H1 (cell line): ENCODE data around the gene COX7B2. TPM values are rescaled to one million over a fixed set of nuclear protein-coding genes. Genes with fewer than 3 reads are reported as not detected.
A peak's percentile ranks its signal among the peaks of the same experiment; 100 is the strongest.

Experiments used
- CTCF ChIA-PET: fragments of 300-600 bp; sonication (Branson Sonifier 250); formaldehyde crosslinking; loops from one replicate; lab custom pipeline; 2021; ENCODE audit not compliant: partially characterized antibody; lab: Charles Lee
- POLR2A ChIA-PET: fragments of 300-600 bp; sonication (Branson Sonifier 250); formaldehyde crosslinking; loops from one replicate; lab custom pipeline; 2021; ENCODE audit warnings: inconsistent platforms; ENCODE audit not compliant: partially characterized antibody; lab: Charles Lee
- DNase-seq, 2 experiments: peaks; one replicate each; pipeline versions ENCODE4 v3.0.0 to v3.0.0-alpha.2; 2010 to 2022; ENCODE audit warnings: low spot score in 2 of 2, low read depth in 1 of 2, mixed read lengths in 1 of 2
- FAIRE-seq: peaks from 2 replicates; lab custom pipeline; 2011; peaks lifted over from hg19 to GRCh38; lab: Jason Lieb, UNC
- H2AFZ ChIP-seq: 2 replicates; pipeline ENCODE4 v1.8.1; 2012; ENCODE audit warnings: low read length, inconsistent platforms
- H2AK5ac ChIP-seq: 2 replicates; pipeline ENCODE4 v1.6.1; 2013; ENCODE audit warnings: low read depth, low read length
- H2BK120ac ChIP-seq: replicated peaks from 2 replicates; pipeline ENCODE3; 2013; ENCODE audit warnings: low read depth, low read length, inconsistent platforms
- H2BK12ac ChIP-seq: 2 replicates; pipeline ENCODE4 v1.6.1; 2013; ENCODE audit warnings: low read depth, low read length
- H2BK15ac ChIP-seq: 2 replicates; pipeline ENCODE4 v1.6.1; 2013; ENCODE audit warnings: low read length
- H2BK20ac ChIP-seq: 2 replicates; pipeline ENCODE4 v1.6.1; 2013; ENCODE audit warnings: low read length
- H2BK5ac ChIP-seq: 2 replicates; pipeline ENCODE4 v1.6.1; 2013; ENCODE audit warnings: low read depth, low read length
- H3K14ac ChIP-seq: 2 replicates; pipeline ENCODE4 v1.6.1; 2013; ENCODE audit warnings: inconsistent platforms; ENCODE audit not compliant: insufficient read length
- H3K18ac ChIP-seq: 2 replicates; pipeline ENCODE4 v1.6.1; 2013; ENCODE audit warnings: low read length; ENCODE audit errors: extremely low read depth
- H3K23ac ChIP-seq: 2 replicates; pipeline ENCODE4 v1.6.1; 2013; ENCODE audit warnings: inconsistent platforms; ENCODE audit not compliant: insufficient read length
- H3K23me2 ChIP-seq: 2 replicates; pipeline ENCODE4 v1.6.1; 2013; ENCODE audit warnings: low read depth, low read length
- H3K27ac ChIP-seq: 2 replicates; pipeline ENCODE4 v1.6.1; 2011; ENCODE audit warnings: low read depth, low read length, inconsistent platforms
- H3K27me3 ChIP-seq, 4 experiments: replicated peaks in 1 of 4; 1 replicate in 1 of 4; 2 replicates in 3 of 4; pipeline versions ENCODE4 v1.6.1 to v1.8.1; 2011 to 2013; ENCODE audit warnings: low read length in 3 of 4, mild to moderate bottlenecking in 3 of 4, inconsistent platforms in 2 of 4, mixed read lengths in 2 of 4, moderate library complexity in 1 of 4; ENCODE audit not compliant: control insufficient read depth in 3 of 4, insufficient read depth in 3 of 4; ENCODE audit errors: extremely low read depth in 1 of 4
- H3K36me3 ChIP-seq, 4 experiments: 2 replicates each; pipeline versions ENCODE4 v1.6.1 to v1.8.1; 2011 to 2013; ENCODE audit warnings: mild to moderate bottlenecking in 4 of 4, low read length in 3 of 4, moderate library complexity in 2 of 4, control low read depth in 1 of 4, inconsistent platforms in 1 of 4; ENCODE audit not compliant: insufficient read depth in 4 of 4, control insufficient read depth in 2 of 4
- H3K4ac ChIP-seq: replicated peaks from 2 replicates; pipeline ENCODE3; 2013; ENCODE audit warnings: low read length, low read depth, mixed read lengths, inconsistent platforms; ENCODE audit not compliant: insufficient read length
- H3K4me1 ChIP-seq, 4 experiments: replicated peaks in 1 of 4; 1 replicate in 1 of 4; 2 replicates in 3 of 4; pipeline versions ENCODE4 v1.6.1 to v1.8.1; 2011 to 2013; ENCODE audit warnings: low read length in 3 of 4, inconsistent platforms in 2 of 4, mixed read lengths in 1 of 4; ENCODE audit not compliant: insufficient read depth in 4 of 4, control insufficient read depth in 3 of 4
- H3K4me2 ChIP-seq, 2 experiments: 2 replicates each; pipeline versions ENCODE4 v1.6.1 to v1.8.1; 2011 to 2013; ENCODE audit warnings: low read depth in 2 of 2, low read length in 2 of 2, control low read depth in 1 of 2, inconsistent platforms in 1 of 2, mild to moderate bottlenecking in 1 of 2; ENCODE audit not compliant: insufficient read depth in 1 of 2
- H3K4me3 ChIP-seq, 4 experiments: fragments of 200-600, 300-600 bp in 1 of 4; sonication (generic), shearing (Covaris generic), sonication (Bioruptor Twin) in 1 of 4; 2 replicates each; pipeline versions ENCODE4 v1.5.1 to v1.8.1; 2011 to 2016; ENCODE audit warnings: low read length in 4 of 4, low read depth in 3 of 4, control low read depth in 2 of 4, inconsistent platforms in 2 of 4, mild to moderate bottlenecking in 2 of 4, mixed read lengths in 1 of 4, moderate library complexity in 1 of 4; ENCODE audit not compliant: insufficient read depth in 2 of 4; ENCODE audit errors: extremely low read depth in 1 of 4
- H3K56ac ChIP-seq: replicated peaks from 2 replicates; pipeline ENCODE3; 2013; ENCODE audit warnings: low read depth, mild to moderate bottlenecking, mixed read lengths, low read length, inconsistent platforms; ENCODE audit not compliant: insufficient read length
- H3K79me1 ChIP-seq: 2 replicates; pipeline ENCODE4 v1.6.1; 2013; ENCODE audit warnings: low read depth, low read length, control low read depth
- H3K79me2 ChIP-seq, 2 experiments: 2 replicates each; pipeline versions ENCODE4 v1.6.1 to v1.8.1; 2012 to 2013; ENCODE audit warnings: low read length in 2 of 2, mild to moderate bottlenecking in 2 of 2, inconsistent platforms in 1 of 2; ENCODE audit not compliant: insufficient read depth in 2 of 2, control insufficient read depth in 1 of 2
- H3K9ac ChIP-seq, 4 experiments: replicated peaks in 1 of 4; 1 replicate in 1 of 4; 2 replicates in 3 of 4; pipeline versions ENCODE4 v1.6.1 to v1.8.1; 2011 to 2013; ENCODE audit warnings: low read depth in 3 of 4, low read length in 3 of 4, control low read depth in 2 of 4, mild to moderate bottlenecking in 2 of 4, moderate library complexity in 2 of 4, inconsistent platforms in 1 of 4; ENCODE audit errors: extremely low read depth in 1 of 4
- H3K9me3 ChIP-seq, 2 experiments: 2 replicates each; pipeline versions ENCODE4 v1.6.1 to v1.8.1; 2012 to 2013; ENCODE audit warnings: mild to moderate bottlenecking in 2 of 2, moderate library complexity in 2 of 2, control low read depth in 1 of 2, inconsistent platforms in 1 of 2, low read depth in 1 of 2, low read length in 1 of 2, mixed read lengths in 1 of 2; ENCODE audit not compliant: insufficient read depth in 2 of 2
- H4K20me1 ChIP-seq, 2 experiments: replicated peaks in 1 of 2; 2 replicates each; pipeline versions ENCODE3 to v1.8.1; 2011 to 2013; ENCODE audit warnings: inconsistent platforms in 2 of 2, low read length in 2 of 2, mild to moderate bottlenecking in 1 of 2; ENCODE audit not compliant: insufficient read depth in 2 of 2, control insufficient read depth in 1 of 2
- H4K5ac ChIP-seq: 2 replicates; pipeline ENCODE4 v1.6.1; 2013; ENCODE audit warnings: low read length, low read depth, mixed read lengths, inconsistent platforms; ENCODE audit not compliant: insufficient read length
- H4K8ac ChIP-seq: 2 replicates; pipeline ENCODE4 v1.8.0; 2013; ENCODE audit warnings: mild to moderate bottlenecking, moderate library complexity, low read length, inconsistent platforms; ENCODE audit not compliant: insufficient read depth; ENCODE audit errors: extremely low read depth
- H4K91ac ChIP-seq: replicated peaks from 2 replicates; pipeline ENCODE3; 2013; ENCODE audit warnings: low read length, mixed read lengths, inconsistent platforms; ENCODE audit not compliant: insufficient read length
- CHD1 ChIP-seq: IDR thresholded peaks from 2 replicates; pipeline ENCODE4 v1.6.1; 2012; ENCODE audit warnings: low read depth, low read length, improper control_type of control experiment
- RFX5 ChIP-seq: IDR thresholded peaks from 2 replicates; pipeline ENCODE4 v1.6.1; 2011; ENCODE audit warnings: low read depth, low read length, improper control_type of control experiment, borderline replicate concordance
- WGBS, 2 experiments: shearing (Covaris generic) in 1 of 2; methylation state at CpG; one replicate each; pipeline versions ENCODE4 v1.1.6 to v1.1.7; 2013 to 2015; ENCODE audit warnings: low lambda C conversion rate in 2 of 2, mixed read lengths in 2 of 2, inconsistent platforms in 1 of 2, low coverage in 1 of 2, missing lambda C conversion rate in 1 of 2; ENCODE audit not compliant: insufficient replicate concordance in 2 of 2, insufficient coverage in 1 of 2, insufficient read length in 1 of 2; ENCODE audit errors: extremely low coverage in 1 of 2, missing lambda C conversion rate in 1 of 2; 5-methylcytosine and 5-hydroxymethylcytosine counted together
- polyA plus RNA-seq, 7 experiments: library from polyadenylated mRNA; depleted of rRNA in 3 of 7; stranded (reverse) in 5 of 7; unstranded in 2 of 7; fragments of >200 nt in 5 of 7; fragments of 200-250 nt in 2 of 7; gene quantifications; 1 replicate in 5 of 7; 2 replicates in 1 of 7; 4 replicates in 1 of 7; pipeline versions ENCODE4 v1.2.1 to v1.2.3, GENCODE V29; 2011 to 2013; ENCODE audit warnings: missing spikeins in 2 of 7, mixed read lengths in 2 of 7
- total RNA-seq: library from RNA; stranded (reverse); fragmentation: NEBNext Ultra II Directional; extraction: Animal tissue kit (Norgen Biotek cat#: 25700); gene quantifications from 2 replicates; pipeline ENCODE4 v1.2.1, GENCODE V29; 2021

Gene COX7B2
- total and polyA plus RNA-seq, 2 of the 8 experiments (the other 6 are each of a cell fraction or from before 2014, with no cell fraction given) = not detected

- H2BK12ac ChIP-seq = no peak overlapping the region
- no peak overlapping the region for H3K27ac ChIP-seq
- no peak overlapping the region for H3K4me2 ChIP-seq
- no peak overlapping the region for H2BK5ac ChIP-seq
- no peak overlapping the region for H4K5ac ChIP-seq
- H4K91ac ChIP-seq = no peak overlapping the region
- H3K18ac ChIP-seq = no peak overlapping the region
- no peak overlapping the region for H4K8ac ChIP-seq
- no peaks in the 10 kb centered on the region for H3K4me1 ChIP-seq
- no peaks in the 10 kb centered on the region for H3K36me3 ChIP-seq
- no peak overlapping the region for H2BK20ac ChIP-seq
- FAIRE-seq (no peak), DNase-seq (no peak)
- no peak overlapping the region for H2BK120ac ChIP-seq
- no peak overlapping the region for H3K4ac ChIP-seq
- no peak overlapping the region for H2AFZ ChIP-seq
- CTCF ChIA-PET = interaction anchor here (0.6 to 3.2 kb wide), 8 partner anchors 11 to 405 kb away, joined by 3 to 9 read pairs (median 4); no protein-coding TSS in a partner anchor
- peak overlapping the region in 1 of 4 experiments; percentile 34; a peak in 1 of 7 replicates for H3K9ac ChIP-seq
- no peaks in the 10 kb centered on the region; the same call in 1 of the 2 replicates for H3K23me2 ChIP-seq
- POLR2A ChIA-PET = no interaction called here
- no peak overlapping the region for H2AK5ac ChIP-seq
- no peaks in the 10 kb centered on the region for H3K9me3 ChIP-seq
- H3K79me2 ChIP-seq = no peaks in the 10 kb centered on the region
- H4K20me1 ChIP-seq = no peaks in the 10 kb centered on the region
- no peak overlapping the region for H3K14ac ChIP-seq
- WGBS, 2 experiments = 88% methylated on average over 3 of the region's 3 CpGs; no CpG with 5 or more reads in 1 of the 2 experiments
- no peaks in the 10 kb centered on the region for H3K79me1 ChIP-seq
- H3K4me3 ChIP-seq = no peak overlapping the region
- no peak overlapping the region for H3K56ac ChIP-seq
- H3K23ac ChIP-seq = no peak overlapping the region
- H2BK15ac ChIP-seq = no peak overlapping the region
- H3K27me3 ChIP-seq = no peaks in the 10 kb centered on the region
- TF ChIP-seq RFX5 (no peak), CHD1 (no peak)
Measured at GRCh38 chr4:46933686-46934085, 24.6 kb upstream of the COX7B2 start.
